Spleen (tissue), 11 donors: Measurements from ENCODE around the gene CLEC3A. TPM values are rescaled to one million over a fixed set of nuclear protein-coding genes. Genes with fewer than 3 reads are reported as not detected.
"Not testable (repeated sequence)": the region's sequence is repeated elsewhere in the genome, so short reads cannot be mapped to it uniquely, and the experiment has no call there.

Experiments
- DNase-seq: peaks from one replicate; pipeline ENCODE4 v3.0.0-alpha.2; 2020
- H3K27ac ChIP-seq, 8 donors: fragments of 200-600 bp; sonication (generic) in 7 of 8; 1 replicate in 4 of 8; 2 replicates in 4 of 8; pipeline versions ENCODE4 v1.5.0 to v1.8.0; 2016 to 2021; ENCODE audit warnings: inconsistent platforms in 4 of 8, mild to moderate bottlenecking in 4 of 8, moderate library complexity in 1 of 8
- H3K27me3 ChIP-seq, 7 donors: fragments of 200-600 bp; sonication (generic) in 6 of 7; replicated peaks in 1 of 7; 1 replicate in 4 of 7; 2 replicates in 3 of 7; pipeline versions ENCODE4 v1.5.0 to v1.8.0; 2016 to 2021; ENCODE audit warnings: inconsistent platforms in 3 of 7, mild to moderate bottlenecking in 1 of 7
- H3K36me3 ChIP-seq, 6 donors: fragments of 200-600 bp; sonication (generic) in 5 of 6; 1 replicate in 4 of 6; 2 replicates in 2 of 6; pipeline versions ENCODE4 v1.5.0 to v1.8.0; 2016 to 2021; ENCODE audit warnings: inconsistent platforms in 2 of 6
- H3K4me1 ChIP-seq, 6 donors: fragments of 200-600 bp; sonication (generic) in 5 of 6; 1 replicate in 3 of 6; 2 replicates in 3 of 6; pipeline versions ENCODE4 v1.5.0 to v1.8.0; 2016 to 2021; ENCODE audit warnings: inconsistent platforms in 3 of 6
- H3K4me3 ChIP-seq, 8 donors: fragments of 200-600 bp; sonication (generic) in 7 of 8; 1 replicate in 4 of 8; 2 replicates in 4 of 8; pipeline versions ENCODE4 v1.5.0 to v1.8.0; 2016 to 2021; ENCODE audit warnings: inconsistent platforms in 4 of 8, mild to moderate bottlenecking in 4 of 8, moderate library complexity in 2 of 8
- H3K9me3 ChIP-seq, 8 donors: fragments of 200-600 bp; sonication (generic) in 7 of 8; 1 replicate in 4 of 8; 2 replicates in 4 of 8; pipeline versions ENCODE4 v1.5.0 to v1.8.0; 2016 to 2021; ENCODE audit warnings: inconsistent platforms in 4 of 8
- POLR2A ChIP-seq, 3 donors: fragments of 450-650 bp; IDR thresholded peaks; one replicate each; pipeline ENCODE4 v1.5.1; 2017; ENCODE audit warnings: antibody characterized with exemption in 3 of 3, mild to moderate bottlenecking in 1 of 3
- POLR2AphosphoS5 ChIP-seq, 3 donors: sonication (generic); formaldehyde crosslinking; IDR thresholded peaks; one replicate each; pipeline ENCODE4 v1.5.1; 2017; ENCODE audit warnings: antibody characterized with exemption in 3 of 3
- WGBS, 5 donors: extraction: QIAGEN DNeasy Blood & Tissue Kit in 3 of 5; methylation state at CpG; one replicate each; pipeline versions ENCODE4 v1.1.5 to v1.1.7; 2013 to 2018; 5-methylcytosine and 5-hydroxymethylcytosine counted together
- intact Hi-C: fragments of 100-400 bp; cut with DNase I; formaldehyde crosslinking; loops from one replicate; pipeline ENCODE4 v1.15.0; 2023; ENCODE audit warnings: low total_unique reads
- polyA plus RNA-seq, 3 donors: library from polyadenylated mRNA; stranded (reverse); fragments of 200-250 nt; gene quantifications; one replicate each; pipeline ENCODE4 v1.2.1, GENCODE V29; 2013
- total RNA-seq, 7 donors: library from RNA; depleted of rRNA in 3 of 7; stranded (reverse); fragments of >200 nt in 3 of 7; fragmentation: NEBNext Ultra II Directional in 4 of 7; extraction: Animal tissue kit (Norgen Biotek cat#: 25700) in 4 of 7; gene quantifications; one replicate each; pipeline versions ENCODE4 v1.1.0 to v1.2.1, GENCODE V29; 2016 to 2021
- TF ChIP-seq, protein P1 (sequence below), 11 experiments: fragments of 200-600 bp in 7 of 11; fragments of 450-650 bp in 4 of 11; sonication (generic) in 4 of 11; IDR thresholded peaks in 8 of 11; conservative IDR thresholded peaks in 3 of 11; 1 replicate in 7 of 11; 2 replicates in 4 of 11; pipeline versions ENCODE4 v1.4.0 to v1.8.0; 2016 to 2021; ENCODE audit warnings: antibody characterized with exemption in 11 of 11, inconsistent platforms in 4 of 11, mild to moderate bottlenecking in 1 of 11
- donor health status: healthy with polysubstance abuse.
- donor health status: DM: no; HTN: no; CAD: no; lungs with moderate emphysema.
- donor health status: DM: no; HTN: no; CAD: no.
- donor health status: Bipolar disorder and iron deficiency.
- donor health status: healthy.
- donor health status: DM: no; HTN: no; CAD: no.
- donor health status: DM: yes; HTN: yes; CAD: no.

The CLEC3A gene
- total and polyA plus RNA-seq, 10 donors, result not detected

DNA sequence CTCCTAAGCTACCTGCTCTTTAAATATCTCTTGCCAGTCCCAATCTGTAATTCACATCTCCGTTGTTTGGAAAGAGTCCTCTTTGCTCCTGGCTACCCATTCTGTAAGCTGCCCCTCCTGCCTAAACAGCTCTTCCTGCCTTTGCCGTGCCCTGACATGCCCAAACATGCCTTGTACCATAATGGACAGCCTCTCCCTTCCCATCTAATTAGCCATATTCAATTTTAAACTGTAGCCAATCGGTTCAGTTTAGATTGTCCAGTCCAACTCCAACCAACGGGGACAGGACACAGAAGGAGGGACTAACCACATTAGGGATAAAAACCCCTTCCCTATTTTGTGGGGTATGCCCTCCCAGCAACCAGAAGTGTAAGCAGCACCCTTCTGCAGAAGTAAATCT is 30.6 kb upstream of the CLEC3A start:
- 66 to 75% (median 71%) methylated on average over 4 of the region's 4 CpGs for WGBS, 5 donors
- peaks cover 0 to 11% (median 0%) of the 10 kb centered on the region in 7 donors for H3K27me3 ChIP-seq

DNA sequence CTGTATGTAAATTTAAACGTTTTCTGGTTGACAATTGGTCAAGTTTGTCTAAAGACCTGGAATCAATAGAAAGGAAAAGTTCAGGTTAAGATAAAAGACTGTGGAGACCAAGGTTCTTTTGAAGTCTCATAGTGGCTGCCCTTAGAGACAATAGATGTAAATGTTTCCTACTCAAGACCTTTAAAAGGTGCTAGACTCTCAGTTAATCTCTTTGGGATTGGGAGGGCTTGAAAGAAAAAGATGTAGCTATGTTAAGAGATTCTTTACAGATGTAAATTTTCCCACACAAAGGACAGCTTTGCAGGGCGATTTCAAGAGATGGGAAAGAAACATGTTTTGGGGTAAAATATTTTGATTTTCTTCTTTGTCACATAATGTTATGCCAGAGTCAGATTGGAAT is 30.0 kb upstream of the CLEC3A start:
- WGBS, 5 donors, result 23 to 45% (median 33%) methylated on average over 2 of the region's 2 CpGs

More for the DNA sequence above, 30.6 kb upstream of the CLEC3A start:
- Histone ChIP-seq H3K9me3 (peaks cover 0 to 22% (median 11%) of the 10 kb centered on the region in 8 donors), H3K4me3 (no peak overlapping the region), H3K36me3 (no peaks in the 10 kb centered on the region), H3K4me1 (no peaks in the 10 kb centered on the region), H3K27ac (no peak overlapping the region)
- intact Hi-C loops, result no loop called here
- DNase-seq, result no peak
- TF ChIP-seq, protein P1, sequence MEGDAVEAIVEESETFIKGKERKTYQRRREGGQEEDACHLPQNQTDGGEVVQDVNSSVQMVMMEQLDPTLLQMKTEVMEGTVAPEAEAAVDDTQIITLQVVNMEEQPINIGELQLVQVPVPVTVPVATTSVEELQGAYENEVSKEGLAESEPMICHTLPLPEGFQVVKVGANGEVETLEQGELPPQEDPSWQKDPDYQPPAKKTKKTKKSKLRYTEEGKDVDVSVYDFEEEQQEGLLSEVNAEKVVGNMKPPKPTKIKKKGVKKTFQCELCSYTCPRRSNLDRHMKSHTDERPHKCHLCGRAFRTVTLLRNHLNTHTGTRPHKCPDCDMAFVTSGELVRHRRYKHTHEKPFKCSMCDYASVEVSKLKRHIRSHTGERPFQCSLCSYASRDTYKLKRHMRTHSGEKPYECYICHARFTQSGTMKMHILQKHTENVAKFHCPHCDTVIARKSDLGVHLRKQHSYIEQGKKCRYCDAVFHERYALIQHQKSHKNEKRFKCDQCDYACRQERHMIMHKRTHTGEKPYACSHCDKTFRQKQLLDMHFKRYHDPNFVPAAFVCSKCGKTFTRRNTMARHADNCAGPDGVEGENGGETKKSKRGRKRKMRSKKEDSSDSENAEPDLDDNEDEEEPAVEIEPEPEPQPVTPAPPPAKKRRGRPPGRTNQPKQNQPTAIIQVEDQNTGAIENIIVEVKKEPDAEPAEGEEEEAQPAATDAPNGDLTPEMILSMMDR (IDR thresholded peaks at IDR 0.05 in 8 of 11, conservative IDR thresholded peaks at IDR 0.05 in 3 of 11), result no peak
- no peak for TF ChIP-seq POLR2A (IDR thresholded peaks at IDR 0.05)

DNA sequence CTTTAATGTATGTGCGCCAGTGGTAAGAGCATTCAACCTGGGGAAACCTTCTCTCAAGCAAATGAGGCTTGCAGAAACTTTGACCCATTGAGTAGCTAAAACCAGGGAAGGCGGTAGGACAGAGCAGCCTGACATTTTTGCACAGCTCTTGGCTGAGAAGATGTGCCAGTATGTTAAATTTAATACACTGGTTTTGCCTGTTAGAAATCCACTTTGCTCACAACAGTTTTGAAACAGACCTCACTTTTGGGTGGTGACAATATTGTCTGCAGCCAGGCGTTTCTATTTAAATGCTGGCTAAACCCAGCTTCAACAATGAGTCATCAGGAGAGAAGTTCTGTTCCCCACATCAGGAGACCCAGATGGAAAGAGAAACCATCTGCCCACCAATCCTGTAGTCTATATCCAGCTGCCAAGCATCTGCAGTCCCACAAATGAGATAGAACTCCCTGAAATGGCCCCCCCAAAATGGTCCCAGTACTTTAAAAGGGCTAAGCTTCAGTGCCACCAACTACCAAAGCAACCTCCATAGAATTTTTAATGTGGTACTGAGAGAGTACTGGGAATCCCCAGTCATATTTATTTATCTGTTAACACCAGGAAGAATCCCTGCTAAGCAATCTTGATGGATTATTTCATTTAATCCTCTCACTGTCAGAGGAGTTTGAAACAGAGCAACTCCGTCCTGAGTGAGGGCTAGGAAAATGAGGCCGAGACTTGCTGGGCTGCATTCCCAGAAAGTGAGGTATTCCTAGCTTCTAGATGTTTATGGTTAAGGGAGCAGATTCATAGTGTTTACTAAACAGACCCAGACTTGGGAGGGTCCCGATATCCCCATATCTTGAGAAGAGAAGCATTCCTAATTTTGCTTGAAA is 29.0 kb upstream of the CLEC3A start:
- WGBS, 5 donors, result 56 to 59% (median 59%) methylated on average over 6 of the region's 6 CpGs
- DNase-seq, result no peak
- Histone ChIP-seq H3K9me3 (peaks cover 0 to 31% (median 12%) of the 10 kb centered on the region in 8 donors), H3K27me3 (peaks cover 0 to 5% (median 0%) of the 10 kb centered on the region in 7 donors), H3K4me3 (no peak overlapping the region), H3K36me3 (no peaks in the 10 kb centered on the region), H3K4me1 (no peaks in the 10 kb centered on the region), H3K27ac (no peak overlapping the region)
- intact Hi-C loops, result no loop called here
- TF ChIP-seq, protein P1 (IDR thresholded peaks at IDR 0.05 in 8 of 11, conservative IDR thresholded peaks at IDR 0.05 in 3 of 11), result no peak
- TF ChIP-seq POLR2A (IDR thresholded peaks at IDR 0.05) (no peak), POLR2AphosphoS5 (IDR thresholded peaks at IDR 0.05) (no peak)

More for the DNA sequence above, 30.0 kb upstream of the CLEC3A start:
- peaks cover 0 to 29% (median 12%) of the 10 kb centered on the region in 8 donors for H3K9me3 ChIP-seq
- DNase-seq, intact Hi-C loops, H3K27me3 ChIP-seq, H3K4me3 ChIP-seq, H3K27ac ChIP-seq, H3K4me1 ChIP-seq, H3K36me3 ChIP-seq: not testable (repeated sequence)

DNA sequence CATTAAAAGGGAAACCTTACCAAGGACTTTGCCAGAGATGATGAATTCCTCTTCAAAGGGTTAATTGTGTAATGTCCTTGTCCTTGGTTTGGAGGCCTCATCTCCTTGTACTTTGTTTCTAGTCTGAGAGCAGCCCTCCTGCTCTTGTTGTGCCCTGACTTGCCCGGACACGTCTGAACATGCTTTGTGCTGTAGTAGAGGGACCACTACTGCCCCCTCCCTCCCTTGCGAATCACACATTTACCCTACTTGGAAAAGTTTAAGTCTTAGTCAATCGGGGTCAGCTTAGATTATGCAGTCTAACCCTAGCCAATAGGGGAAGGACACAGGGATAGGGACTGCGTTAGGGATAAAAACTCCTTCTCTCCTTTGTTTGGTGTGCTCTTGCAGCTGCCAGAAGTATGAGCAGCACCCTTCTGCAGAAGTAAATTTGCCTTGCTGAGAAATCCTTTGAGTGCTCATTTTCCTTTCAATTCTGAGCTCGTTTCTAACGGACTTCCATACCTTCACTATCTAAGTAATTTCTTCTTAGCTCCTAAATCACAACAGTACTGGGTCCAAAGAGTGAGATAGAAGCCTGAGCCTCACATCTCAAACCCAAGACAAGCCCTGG is 26.4 kb upstream of the CLEC3A start:
- no peaks in the 10 kb centered on the region for H3K4me1 ChIP-seq
- H3K27ac ChIP-seq, result no peak overlapping the region
- no peak for DNase-seq
- H3K27me3 ChIP-seq, result peaks cover 0 to 10% (median 0%) of the 10 kb centered on the region in 7 donors
- WGBS, 5 donors, result 84 to 92% (median 91%) methylated on average over 7 of the region's 7 CpGs
- no peak for TF ChIP-seq POLR2A (IDR thresholded peaks at IDR 0.05)
- TF ChIP-seq, protein P1 (IDR thresholded peaks at IDR 0.05 in 8 of 11, conservative IDR thresholded peaks at IDR 0.05 in 3 of 11), result no peak
- TF ChIP-seq POLR2AphosphoS5 (IDR thresholded peaks at IDR 0.05), result no peak
- no peak overlapping the region for H3K4me3 ChIP-seq
- H3K9me3 ChIP-seq, result peaks cover 0 to 31% (median 12%) of the 10 kb centered on the region in 8 donors
- H3K36me3 ChIP-seq, result no peaks in the 10 kb centered on the region
- intact Hi-C loops, result no loop called here
